OCI-LY7 (cell line): ENCODE results near the gene NSD2. TPM values are rescaled to one million over a fixed set of nuclear protein-coding genes. Genes with fewer than 3 reads are reported as not detected.

Source experiments
- BruUV-seq: library from RNA; stranded (reverse); fragments of 400-500 nt; replicated peaks from 2 replicates; lab custom pipeline; 2021; lab: Mats Ljungman, UMichigan
- CTCF ChIA-PET: fragments of 300-600 bp; sonication (Branson Sonifier 250); formaldehyde crosslinking; loops from one replicate; lab custom pipeline; 2022; ENCODE audit warnings: antibody characterized with exemption; ENCODE audit not compliant: unreplicated experiment; lab: Charles Lee
- POLR2A ChIA-PET: fragments of 300-600 bp; sonication (Branson Sonifier 250); formaldehyde crosslinking; loops from one replicate; lab custom pipeline; 2022; ENCODE audit warnings: antibody characterized with exemption; lab: Charles Lee
- DNase-seq: peaks from one replicate; pipeline ENCODE4 v3.0.0-alpha.2; 2015; ENCODE audit warnings: low spot score
- H2AFZ ChIP-seq: fragments of 200-600 bp; sonication (generic), shearing (Covaris generic); 2 replicates; pipeline ENCODE4 v1.6.1; 2014; ENCODE audit warnings: mild to moderate bottlenecking, antibody characterized with exemption, low read length, moderate library complexity
- H3K27ac ChIP-seq: fragments of 200-600 bp; sonication (generic); 2 replicates; pipeline ENCODE4 v1.5.1; 2014; ENCODE audit warnings: mixed run types, low read depth, mild to moderate bottlenecking, moderate library complexity, low read length, inconsistent platforms; ENCODE audit not compliant: poor library complexity, severe bottlenecking
- H3K36me3 ChIP-seq: fragments of 200-600 bp; sonication (generic); 2 replicates; pipeline ENCODE4 v1.6.1; 2014; ENCODE audit warnings: mild to moderate bottlenecking, antibody characterized with exemption, low read length, moderate library complexity, mixed read lengths; ENCODE audit not compliant: insufficient read depth
- H3K4me1 ChIP-seq: fragments of 200-600 bp; sonication (generic); 2 replicates; pipeline ENCODE4 v1.5.1; 2014; ENCODE audit warnings: mild to moderate bottlenecking, low read length; ENCODE audit not compliant: insufficient read depth, poor library complexity, severe bottlenecking
- H3K4me2 ChIP-seq: fragments of 200-600 bp; sonication (generic); 2 replicates; pipeline ENCODE4 v1.6.1; 2014; ENCODE audit warnings: mild to moderate bottlenecking, low read length
- H3K4me3 ChIP-seq: fragments of 200-600 bp; sonication (generic); 2 replicates; pipeline ENCODE4 v1.5.1; 2014; ENCODE audit warnings: mild to moderate bottlenecking, low read depth, low read length; ENCODE audit not compliant: poor library complexity, severe bottlenecking
- H3K79me2 ChIP-seq: fragments of 200-600 bp; sonication (generic); 2 replicates; pipeline ENCODE4 v1.6.1; 2016; ENCODE audit warnings: low read depth, mild to moderate bottlenecking, low read length, moderate library complexity, mixed read lengths; ENCODE audit not compliant: insufficient read depth
- H3K9me2 ChIP-seq: fragments of 200-600 bp; sonication (generic); 2 replicates; pipeline ENCODE4 v1.6.1; 2016; ENCODE audit warnings: mild to moderate bottlenecking, low read length, mixed read lengths; ENCODE audit not compliant: insufficient read depth
- H3K9me3 ChIP-seq: fragments of 200-600 bp; sonication (generic); 2 replicates; pipeline ENCODE4 v1.6.1; 2014; ENCODE audit warnings: mild to moderate bottlenecking, mixed run types, low read length, mixed read lengths
- H4K20me1 ChIP-seq: fragments of 200-600 bp; sonication (generic); 2 replicates; pipeline ENCODE4 v1.6.1; 2014; ENCODE audit warnings: mild to moderate bottlenecking, antibody characterized with exemption, low read length, moderate library complexity, mixed read lengths; ENCODE audit not compliant: insufficient read depth
- EZH2phosphoT487 ChIP-seq: fragments of 200-600 bp; sonication (generic); IDR thresholded peaks from 2 replicates; pipeline ENCODE4 v1.6.1; 2018; ENCODE audit warnings: low read depth, borderline replicate concordance, mild to moderate bottlenecking, mixed run types, antibody characterized with exemption, low read length, moderate library complexity, mixed read lengths
- intact Hi-C: fragments of 100-400 bp; cut with micrococcal nuclease; formaldehyde crosslinking; loops from one replicate; pipeline ENCODE4 v1.10.0; 2022; ENCODE audit not compliant: unreplicated experiment
- total RNA-seq, 2 experiments: library from RNA; depleted of rRNA in 1 of 2; stranded (reverse); fragments of >200 nt in 1 of 2; shearing (Covaris generic) in 1 of 2; gene quantifications; 2 replicates each; pipeline ENCODE4 v1.2.3, GENCODE V29; 2014 to 2022
- TF ChIP-seq, protein P1 (sequence below): fragments of 200-600 bp; sonication (generic); conservative IDR thresholded peaks from 2 replicates; pipeline ENCODE4 v1.5.1; 2014; ENCODE audit warnings: mild to moderate bottlenecking, antibody characterized with exemption, low read length, moderate library complexity, mixed read lengths

Gene NSD2
- total RNA-seq, 2 experiments from 2014 or later, result 169 to 329 TPM

GRCh38 chr4:1938027-1938426, 66.8 kb downstream of the NSD2 start:
- Histone ChIP-seq H3K4me2 (no peak overlapping the region), H3K4me3 (no peak overlapping the region), H3K4me1 (no peaks in the 10 kb centered on the region), H3K9me2 (no peaks in the 10 kb centered on the region), H3K36me3 (peaks cover 87% of the 10 kb centered on the region), H4K20me1 (no peaks in the 10 kb centered on the region), H3K27ac (no peak overlapping the region), H2AFZ (no peak overlapping the region), H3K9me3 (no peaks in the 10 kb centered on the region), H3K79me2 (no peaks in the 10 kb centered on the region)
- TF ChIP-seq, protein P1, sequence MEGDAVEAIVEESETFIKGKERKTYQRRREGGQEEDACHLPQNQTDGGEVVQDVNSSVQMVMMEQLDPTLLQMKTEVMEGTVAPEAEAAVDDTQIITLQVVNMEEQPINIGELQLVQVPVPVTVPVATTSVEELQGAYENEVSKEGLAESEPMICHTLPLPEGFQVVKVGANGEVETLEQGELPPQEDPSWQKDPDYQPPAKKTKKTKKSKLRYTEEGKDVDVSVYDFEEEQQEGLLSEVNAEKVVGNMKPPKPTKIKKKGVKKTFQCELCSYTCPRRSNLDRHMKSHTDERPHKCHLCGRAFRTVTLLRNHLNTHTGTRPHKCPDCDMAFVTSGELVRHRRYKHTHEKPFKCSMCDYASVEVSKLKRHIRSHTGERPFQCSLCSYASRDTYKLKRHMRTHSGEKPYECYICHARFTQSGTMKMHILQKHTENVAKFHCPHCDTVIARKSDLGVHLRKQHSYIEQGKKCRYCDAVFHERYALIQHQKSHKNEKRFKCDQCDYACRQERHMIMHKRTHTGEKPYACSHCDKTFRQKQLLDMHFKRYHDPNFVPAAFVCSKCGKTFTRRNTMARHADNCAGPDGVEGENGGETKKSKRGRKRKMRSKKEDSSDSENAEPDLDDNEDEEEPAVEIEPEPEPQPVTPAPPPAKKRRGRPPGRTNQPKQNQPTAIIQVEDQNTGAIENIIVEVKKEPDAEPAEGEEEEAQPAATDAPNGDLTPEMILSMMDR, result no peak
- no peak for TF ChIP-seq EZH2phosphoT487
- no peak for DNase-seq
- BruUV-seq, result no TSS peak
- intact Hi-C loops, result no loop called here
- CTCF ChIA-PET, result no interaction called here
- POLR2A ChIA-PET, result interaction anchor here (1.1 kb wide), 1 partner anchor 29 kb away, joined by 3 read pairs; no protein-coding TSS in a partner anchor

GRCh38 chr4:1939664-1940509, 68.7 kb downstream of the NSD2 start:
- H3K9me3 ChIP-seq, result no peaks in the 10 kb centered on the region
- no peak overlapping the region for H2AFZ ChIP-seq
- ChIA-PET CTCF (no interaction called here), POLR2A (interaction anchor here (0.6 to 0.9 kb wide), 3 partner anchors 13 to 45 kb away, joined by 3 to 4 read pairs (median 3); no protein-coding TSS in a partner anchor)
- H3K36me3 ChIP-seq, result peaks cover 96% of the 10 kb centered on the region
- BruUV-seq, result no TSS peak
- H3K4me2 ChIP-seq, result no peak overlapping the region
- H3K27ac ChIP-seq, result no peak overlapping the region
- no peak overlapping the region for H3K4me3 ChIP-seq
- DNase-seq, result no peak
- H4K20me1 ChIP-seq, result no peaks in the 10 kb centered on the region
- H3K79me2 ChIP-seq, result no peaks in the 10 kb centered on the region
- TF ChIP-seq EZH2phosphoT487, result no peak
- TF ChIP-seq, protein P1, result no peak
- intact Hi-C loops, result no loop called here
- H3K9me2 ChIP-seq, result no peaks in the 10 kb centered on the region
- H3K4me1 ChIP-seq, result no peaks in the 10 kb centered on the region

DNA sequence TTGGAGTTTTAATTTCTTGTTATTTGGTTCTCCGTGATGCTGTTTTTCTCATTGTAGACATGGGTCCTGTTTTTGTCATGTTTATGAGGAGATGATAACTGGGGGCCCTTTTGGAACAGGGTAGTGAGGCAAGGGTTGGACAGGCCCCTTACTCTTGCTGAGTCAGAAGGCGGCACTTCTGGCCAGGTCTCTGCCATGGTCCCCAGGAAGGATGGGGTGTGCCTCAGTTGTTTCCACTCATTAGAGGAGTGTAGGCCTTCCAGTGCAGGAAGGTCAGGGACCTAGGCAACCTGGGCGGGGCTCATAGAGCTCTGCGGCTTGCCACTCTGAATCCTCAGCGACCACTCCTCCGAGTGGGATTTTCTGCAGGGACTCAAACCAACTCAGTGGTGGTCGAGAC, 69.4 kb downstream of the NSD2 start:
- ChIA-PET POLR2A (interaction anchor here (0.7 kb wide), 1 partner anchor 12 kb away, joined by 3 read pairs; no protein-coding TSS in a partner anchor), CTCF (no interaction called here)
- Histone ChIP-seq H3K36me3 (peaks cover 96% of the 10 kb centered on the region), H3K27ac (no peak overlapping the region), H3K9me3 (no peaks in the 10 kb centered on the region), H4K20me1 (no peaks in the 10 kb centered on the region), H3K9me2 (no peaks in the 10 kb centered on the region), H3K79me2 (no peaks in the 10 kb centered on the region), H3K4me3 (no peak overlapping the region), H3K4me1 (no peaks in the 10 kb centered on the region), H3K4me2 (no peak overlapping the region), H2AFZ (no peak overlapping the region)
- intact Hi-C loops, result no loop called here
- no TSS peak for BruUV-seq
- no peak for DNase-seq
- TF ChIP-seq, protein P1, result no peak
- TF ChIP-seq EZH2phosphoT487, result no peak
